Fibroblast of mammary gland (primary cell): Measurements from ENCODE around the gene DUOXA1.
"Not testable (repeated sequence)": the region's sequence is repeated elsewhere in the genome, so short reads cannot be mapped to it uniquely, and the experiment has no call there.

ENCODE experiments used
- DNase-seq: peaks from one replicate; pipeline ENCODE4 v3.0.0-alpha.2; 2010; ENCODE audit warnings: low read depth
- H3K4me3 ChIP-seq: 2 replicates; pipeline ENCODE4 v1.5.1; 2011; ENCODE audit warnings: low read depth, mild to moderate bottlenecking, low read length, moderate library complexity; ENCODE audit not compliant: control insufficient read depth
- CTCF ChIP-seq: conservative IDR thresholded peaks from 2 replicates; pipeline ENCODE4 v1.5.1; 2011; ENCODE audit warnings: low read depth, low read length, inconsistent platforms; ENCODE audit not compliant: control insufficient read depth, insufficient read depth

Gene DUOXA1

GRCh38 chr15:45106002-45106790, 23.5 kb downstream of the DUOXA1 start:
- no peak for TF ChIP-seq CTCF

GRCh38 chr15:45105586-45105985, 24.1 kb downstream of the DUOXA1 start:
- no peak for DNase-seq
- TF ChIP-seq CTCF, result no peak
- no peak overlapping the region for H3K4me3 ChIP-seq

More at GRCh38 chr15:45106002-45106790, 23.5 kb downstream of the DUOXA1 start:
- H3K4me3 ChIP-seq, result no peak overlapping the region
- DNase-seq, result no peak

DNA sequence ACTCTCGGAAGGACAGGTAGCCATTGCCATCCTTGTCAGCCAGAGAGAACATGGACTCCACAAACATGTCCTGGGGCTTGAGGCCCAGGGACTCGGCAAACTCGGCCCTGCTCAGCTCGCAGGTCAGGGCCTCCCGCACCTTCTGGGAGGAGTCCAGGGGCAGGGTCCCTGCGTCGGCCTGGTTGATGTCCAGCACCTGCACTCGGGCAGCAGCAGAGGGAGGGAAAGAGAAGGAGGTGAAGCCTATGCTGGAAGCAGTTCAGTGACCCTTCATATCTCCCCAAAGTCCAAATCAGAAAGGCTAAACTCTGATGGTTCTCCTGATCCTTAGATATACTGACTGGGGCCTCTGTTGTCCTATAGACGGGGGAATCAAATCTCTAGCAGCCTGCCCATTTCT, 25.5 kb downstream of the DUOXA1 start:
- DNase-seq, H3K4me3 ChIP-seq: not testable (repeated sequence)

GRCh38 chr15:45102226-45102625, 27.5 kb downstream of the DUOXA1 start:
- H3K4me3 ChIP-seq, result no peak overlapping the region
- no peak for DNase-seq
- no peak for TF ChIP-seq CTCF

DNA sequence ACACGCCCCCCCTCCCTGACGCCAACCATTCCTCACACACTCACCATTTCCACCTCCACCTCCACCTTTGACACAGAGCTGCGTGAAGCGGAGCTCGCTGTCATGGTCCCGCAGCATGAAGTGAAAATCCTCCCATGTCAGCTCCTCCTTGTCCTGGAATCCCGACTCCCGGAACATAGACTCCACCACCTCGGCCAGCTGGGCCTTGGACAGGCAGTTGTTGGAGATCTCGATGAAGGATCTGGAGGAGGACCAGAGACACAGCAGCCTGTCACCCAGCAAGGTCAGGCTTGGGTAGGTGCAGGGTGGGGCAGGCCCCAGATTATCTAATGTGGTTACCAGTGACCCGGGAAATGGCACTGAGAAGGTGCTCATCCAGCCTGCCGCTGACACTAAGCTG, 27.9 kb downstream of the DUOXA1 start:
- TF ChIP-seq CTCF, result no peak
- DNase-seq, result no peak
- no peak overlapping the region for H3K4me3 ChIP-seq

DNA sequence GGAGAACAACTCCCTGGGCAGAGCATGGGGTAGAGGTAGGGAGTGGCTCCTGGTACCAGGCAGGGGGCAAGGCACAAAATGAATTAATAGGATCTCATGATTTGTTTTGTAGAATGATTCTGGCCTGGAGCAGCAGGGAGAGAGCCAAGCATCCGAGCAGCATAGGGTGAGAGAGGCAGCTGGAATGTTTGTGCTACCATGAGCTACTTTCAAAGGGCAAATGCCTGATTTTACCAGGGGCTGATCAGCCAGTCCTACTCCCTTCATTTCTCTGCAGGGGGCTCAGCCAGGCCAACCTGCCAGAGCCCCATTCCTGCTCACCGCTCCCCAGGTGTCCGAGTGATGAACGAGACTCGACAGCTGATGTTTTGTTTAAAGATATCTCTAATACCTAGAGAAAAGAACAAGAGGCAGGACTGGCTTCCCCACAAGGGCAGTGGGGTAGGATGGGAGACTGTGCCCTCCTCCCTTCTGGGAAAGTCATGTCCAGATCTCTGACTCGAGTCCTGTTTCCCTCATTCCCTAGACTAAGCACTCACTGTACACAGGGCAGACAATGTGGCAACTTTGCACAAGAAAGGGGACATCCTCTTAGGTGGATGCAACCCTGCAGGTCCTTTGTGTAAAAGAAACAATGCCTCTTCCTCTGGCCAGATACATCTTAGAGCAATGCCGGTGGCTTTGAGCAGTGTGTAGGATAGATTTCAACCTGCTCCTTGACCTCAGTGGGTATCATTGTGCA, 28.6 kb downstream of the DUOXA1 start:
- DNase-seq, result no peak
- no peak for TF ChIP-seq CTCF

DNA sequence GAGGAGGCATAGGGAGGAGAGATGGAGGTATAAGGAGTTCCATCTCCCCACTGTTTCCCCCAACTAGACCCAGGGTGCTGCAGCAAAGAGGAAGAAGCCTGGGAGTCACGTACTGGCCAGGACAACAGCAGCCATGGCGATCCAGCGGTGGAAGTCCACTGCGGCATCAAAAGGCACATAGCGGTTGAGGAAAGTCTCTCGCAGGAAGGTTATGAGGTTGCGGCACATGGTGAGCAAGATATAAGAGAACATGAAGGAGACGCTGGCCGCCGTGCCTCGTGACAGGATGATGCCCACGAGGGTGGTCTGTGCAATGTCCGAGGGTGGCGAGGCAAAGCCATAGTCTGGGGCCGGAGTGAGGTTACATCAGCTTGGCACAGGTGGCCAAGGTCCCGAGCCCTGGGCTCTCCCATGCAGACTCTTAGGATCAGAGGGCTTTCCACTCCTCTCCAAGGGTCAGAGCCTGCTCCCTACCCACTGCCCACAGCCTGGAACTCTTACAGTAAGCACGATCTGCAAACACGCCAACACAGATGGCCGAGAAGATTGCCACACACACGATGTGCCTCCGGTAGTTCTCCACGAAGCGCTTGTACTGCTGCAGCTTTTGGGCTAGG, 30.0 kb downstream of the DUOXA1 start:
- no peak for TF ChIP-seq CTCF
- no peak overlapping the region for H3K4me3 ChIP-seq
- DNase-seq, result no peak

More for the DNA sequence above, 28.6 kb downstream of the DUOXA1 start:
- H3K4me3 ChIP-seq, result no peak overlapping the region
